ENCODE data around the gene CHMP5.

DNA sequence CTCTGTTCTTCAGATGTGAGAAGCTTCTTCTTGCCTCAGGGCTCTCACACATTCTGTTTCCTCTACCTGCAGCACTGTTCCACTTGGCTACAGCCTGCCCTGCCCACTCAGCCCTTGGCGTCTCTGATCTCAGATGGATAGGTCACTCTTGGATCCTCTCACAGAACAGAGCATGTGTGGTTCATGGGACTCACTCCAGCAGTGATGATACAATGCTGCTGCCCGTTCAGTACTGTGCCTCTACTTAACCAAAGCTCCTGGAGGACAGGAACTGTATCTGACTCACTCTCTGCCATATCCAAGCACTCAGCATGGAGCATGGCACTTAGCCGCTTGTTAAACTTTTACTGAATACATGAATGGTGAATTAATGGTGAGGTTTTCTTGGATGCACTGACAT is 28.3 kb upstream of the CHMP5 start:
- TF ChIP-seq, protein P1, sequence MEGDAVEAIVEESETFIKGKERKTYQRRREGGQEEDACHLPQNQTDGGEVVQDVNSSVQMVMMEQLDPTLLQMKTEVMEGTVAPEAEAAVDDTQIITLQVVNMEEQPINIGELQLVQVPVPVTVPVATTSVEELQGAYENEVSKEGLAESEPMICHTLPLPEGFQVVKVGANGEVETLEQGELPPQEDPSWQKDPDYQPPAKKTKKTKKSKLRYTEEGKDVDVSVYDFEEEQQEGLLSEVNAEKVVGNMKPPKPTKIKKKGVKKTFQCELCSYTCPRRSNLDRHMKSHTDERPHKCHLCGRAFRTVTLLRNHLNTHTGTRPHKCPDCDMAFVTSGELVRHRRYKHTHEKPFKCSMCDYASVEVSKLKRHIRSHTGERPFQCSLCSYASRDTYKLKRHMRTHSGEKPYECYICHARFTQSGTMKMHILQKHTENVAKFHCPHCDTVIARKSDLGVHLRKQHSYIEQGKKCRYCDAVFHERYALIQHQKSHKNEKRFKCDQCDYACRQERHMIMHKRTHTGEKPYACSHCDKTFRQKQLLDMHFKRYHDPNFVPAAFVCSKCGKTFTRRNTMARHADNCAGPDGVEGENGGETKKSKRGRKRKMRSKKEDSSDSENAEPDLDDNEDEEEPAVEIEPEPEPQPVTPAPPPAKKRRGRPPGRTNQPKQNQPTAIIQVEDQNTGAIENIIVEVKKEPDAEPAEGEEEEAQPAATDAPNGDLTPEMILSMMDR (IDR thresholded peaks at IDR 0.05 in 2 of 3, conservative IDR thresholded peaks at IDR 0.05 in 1 of 3; ENCODE audit: control insufficient read depth in 2 of 3, extremely low read depth in 1 of 3, insufficient read depth in 1 of 3, low read depth in 3 of 3, low read length in 3 of 3): no peak
- TF ChIP-seq RELA (IDR thresholded peaks at IDR 0.05; ENCODE audit: borderline replicate concordance, partially characterized antibody): no peak
- no peak for TF ChIP-seq SMAD1 (IDR thresholded peaks at IDR 0.05; ENCODE audit: low read depth, partially characterized antibody)
- TF ChIP-seq, protein P2, sequence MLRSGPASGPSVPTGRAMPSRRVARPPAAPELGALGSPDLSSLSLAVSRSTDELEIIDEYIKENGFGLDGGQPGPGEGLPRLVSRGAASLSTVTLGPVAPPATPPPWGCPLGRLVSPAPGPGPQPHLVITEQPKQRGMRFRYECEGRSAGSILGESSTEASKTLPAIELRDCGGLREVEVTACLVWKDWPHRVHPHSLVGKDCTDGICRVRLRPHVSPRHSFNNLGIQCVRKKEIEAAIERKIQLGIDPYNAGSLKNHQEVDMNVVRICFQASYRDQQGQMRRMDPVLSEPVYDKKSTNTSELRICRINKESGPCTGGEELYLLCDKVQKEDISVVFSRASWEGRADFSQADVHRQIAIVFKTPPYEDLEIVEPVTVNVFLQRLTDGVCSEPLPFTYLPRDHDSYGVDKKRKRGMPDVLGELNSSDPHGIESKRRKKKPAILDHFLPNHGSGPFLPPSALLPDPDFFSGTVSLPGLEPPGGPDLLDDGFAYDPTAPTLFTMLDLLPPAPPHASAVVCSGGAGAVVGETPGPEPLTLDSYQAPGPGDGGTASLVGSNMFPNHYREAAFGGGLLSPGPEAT (IDR thresholded peaks at IDR 0.05; ENCODE audit: low read depth): no peak
- no peak for TF ChIP-seq BHLHE40 (IDR thresholded peaks at IDR 0.05; ENCODE audit: borderline replicate concordance in 1 of 2, low read depth in 2 of 2, low read length in 1 of 2)
- TF ChIP-seq MTA3 (IDR thresholded peaks at IDR 0.05; ENCODE audit: borderline replicate concordance, low read length): no peak
- TF ChIP-seq BACH1 (IDR thresholded peaks at IDR 0.05; ENCODE audit: borderline replicate concordance): no peak
- no peak for TF ChIP-seq FOS (IDR thresholded peaks at IDR 0.05; ENCODE audit: borderline replicate concordance, extremely low read depth, insufficient read length)
- TF ChIP-seq POLR2A (IDR thresholded peaks at IDR 0.05; ENCODE audit: low read depth, low read length): no peak
